GM04503 (cell line): ENCODE results near the gene CNOT11.
A peak's percentile ranks its signal among the peaks of the same experiment; 100 is the strongest.

Source experiments
- DNase-seq: peaks from one replicate; pipeline ENCODE4 v3.0.0-alpha.2; 2012; ENCODE audit warnings: low read depth

Gene CNOT11

GRCh38 chr2:101278925-101279324 lies 26.2 kb downstream of the CNOT11 start:
- no peak for DNase-seq

DNA sequence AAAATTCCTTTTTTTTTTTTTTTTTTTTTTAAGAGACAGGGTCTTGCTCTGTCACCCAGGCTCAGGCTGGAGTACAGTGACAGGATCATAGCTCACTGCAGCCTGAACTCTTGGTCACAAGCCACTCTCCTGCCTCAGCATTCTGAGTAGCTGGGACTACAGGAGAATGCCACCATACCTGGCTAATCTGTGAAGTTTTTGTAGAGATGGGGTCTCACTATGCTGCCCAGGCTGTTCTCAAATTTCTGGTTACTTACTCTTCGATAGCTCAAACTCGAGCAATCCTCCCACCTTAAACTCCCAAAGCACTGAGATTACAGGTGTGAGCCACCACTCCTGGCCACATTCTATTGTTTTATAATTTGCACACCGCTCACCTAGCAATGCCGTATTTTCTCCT lies 28.8 kb downstream of the CNOT11 start:
- DNase-seq = no peak

DNA sequence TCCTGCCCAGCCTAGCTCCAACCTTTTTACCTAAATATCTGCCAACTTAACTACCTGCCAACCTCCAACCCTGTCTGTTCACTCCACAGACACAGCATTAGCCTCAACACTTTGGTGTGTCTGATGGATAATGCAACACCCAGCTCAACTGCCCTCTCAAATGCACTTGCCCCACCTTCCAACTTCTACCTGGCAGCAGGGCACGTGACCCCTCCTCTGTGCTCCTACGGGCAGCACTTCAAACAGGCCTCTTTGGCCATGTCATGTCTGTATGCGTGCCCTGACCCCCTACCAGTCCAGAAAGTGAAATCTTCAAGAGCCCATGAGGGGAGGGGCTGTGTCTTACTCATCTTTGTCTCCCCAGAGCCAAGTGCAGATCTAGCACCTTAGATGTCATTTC lies 30.3 kb downstream of the CNOT11 start:
- no peak for DNase-seq

DNA sequence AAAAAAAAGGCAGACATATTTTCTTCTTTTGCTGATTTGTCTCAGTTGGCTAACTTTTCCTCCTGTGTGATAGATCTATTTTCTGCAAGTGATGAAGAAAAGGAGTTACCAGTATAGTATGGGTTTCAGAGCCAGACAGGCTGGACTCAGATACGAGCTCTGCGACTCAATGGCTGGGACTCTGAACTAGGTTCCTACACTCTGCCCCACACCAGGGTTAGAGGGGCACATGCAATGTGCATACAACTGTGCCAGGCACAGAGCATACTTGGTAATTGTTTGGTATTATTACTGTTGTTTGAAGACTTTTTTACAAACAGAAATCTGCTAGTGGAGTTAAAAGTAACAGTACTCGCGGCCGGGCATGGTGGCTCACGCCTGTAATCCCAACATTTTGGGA lies 34.0 kb downstream of the CNOT11 start:
- no peak for DNase-seq

- no peak for DNase-seq
These were observed 34.6 kb downstream of the CNOT11 start for GRCh38 chr2:101287303-101287702.

DNA sequence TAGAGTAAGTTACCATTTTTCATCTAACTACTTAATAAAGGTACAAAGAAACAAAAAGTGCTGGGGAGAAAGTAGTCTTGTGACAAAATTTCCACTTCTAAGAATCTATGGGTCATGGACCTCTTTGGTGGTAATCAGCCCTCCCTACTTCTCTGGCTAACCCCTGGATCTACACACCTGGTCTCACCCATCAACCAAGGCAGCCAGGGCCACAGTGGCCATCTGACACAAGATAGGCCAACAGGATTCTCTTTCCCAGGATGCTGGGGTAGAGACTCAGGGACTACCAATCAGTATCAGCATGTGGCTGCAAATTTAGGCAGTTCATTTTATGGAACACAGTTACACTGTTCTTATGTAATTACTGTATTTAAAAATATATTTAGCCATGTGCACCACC lies 38.0 kb downstream of the CNOT11 start:
- no peak for DNase-seq

DNA sequence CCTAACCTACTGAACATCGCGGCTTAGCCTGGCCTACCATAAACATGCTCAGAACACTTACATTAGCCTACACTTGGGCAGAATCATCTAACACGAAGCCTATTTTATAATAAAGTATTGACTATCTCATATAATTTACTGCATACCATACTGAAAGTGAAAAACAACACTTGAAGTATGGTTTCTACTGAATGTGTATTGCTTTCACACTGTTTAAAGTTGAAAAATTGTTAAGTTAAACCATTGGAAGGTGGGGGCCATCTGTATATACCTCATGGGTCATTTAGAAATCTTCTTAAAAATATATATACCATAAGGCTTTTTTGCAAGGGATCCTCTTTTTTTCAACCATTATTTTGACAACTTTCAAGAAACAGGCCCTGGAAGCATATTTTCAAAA lies 39.3 kb downstream of the CNOT11 start:
- DNase-seq = no peak

- DNase-seq = no peak
These were observed 40.9 kb downstream of the CNOT11 start for GRCh38 chr2:101293544-101293943.

DNA sequence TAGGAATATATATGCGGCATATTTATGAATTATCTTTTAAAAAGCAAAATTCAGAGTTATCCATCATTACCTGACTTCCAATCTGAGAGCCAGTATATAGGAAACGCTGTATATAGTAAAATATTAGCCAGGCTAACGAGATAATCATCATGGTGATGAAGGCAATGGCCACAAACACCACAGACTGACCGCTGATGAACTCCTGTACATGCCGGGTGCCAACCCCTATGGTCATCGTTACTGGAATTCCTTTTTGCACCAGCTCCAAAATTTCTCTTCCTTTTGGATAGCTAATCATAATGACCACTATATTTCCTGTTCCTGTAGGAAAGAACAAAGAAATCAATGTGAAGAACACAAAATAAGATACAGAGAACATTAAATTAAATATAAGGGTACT lies 42.2 kb downstream of the CNOT11 start:
- no peak for DNase-seq

- peak; percentile 28 for DNase-seq
These were observed 43.2 kb downstream of the CNOT11 start for GRCh38 chr2:101295895-101296294.

DNA sequence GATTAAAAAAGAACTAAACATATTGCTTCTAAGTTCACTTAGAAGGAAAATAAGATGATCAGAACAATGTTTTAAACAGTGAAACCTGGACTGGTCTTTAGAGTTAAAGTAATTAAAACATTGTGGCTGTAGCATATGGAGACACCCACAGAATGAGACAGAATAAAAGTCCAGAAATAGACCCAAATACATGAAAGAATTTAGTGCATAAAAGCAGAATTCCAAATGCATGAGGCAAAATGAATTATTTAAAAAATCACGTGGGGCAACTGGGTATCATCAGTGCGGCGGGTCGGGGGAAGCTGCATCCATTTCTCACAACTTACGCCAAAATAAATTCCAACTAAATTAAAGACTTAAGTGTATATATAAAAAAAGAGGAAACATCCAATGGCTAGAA lies 43.7 kb downstream of the CNOT11 start:
- no peak for DNase-seq

GRCh38 chr2:101297383-101297782 lies 44.7 kb downstream of the CNOT11 start:
- no peak for DNase-seq

- no peak for DNase-seq
These were observed 46.9 kb downstream of the CNOT11 start for GRCh38 chr2:101299604-101300003.

DNA sequence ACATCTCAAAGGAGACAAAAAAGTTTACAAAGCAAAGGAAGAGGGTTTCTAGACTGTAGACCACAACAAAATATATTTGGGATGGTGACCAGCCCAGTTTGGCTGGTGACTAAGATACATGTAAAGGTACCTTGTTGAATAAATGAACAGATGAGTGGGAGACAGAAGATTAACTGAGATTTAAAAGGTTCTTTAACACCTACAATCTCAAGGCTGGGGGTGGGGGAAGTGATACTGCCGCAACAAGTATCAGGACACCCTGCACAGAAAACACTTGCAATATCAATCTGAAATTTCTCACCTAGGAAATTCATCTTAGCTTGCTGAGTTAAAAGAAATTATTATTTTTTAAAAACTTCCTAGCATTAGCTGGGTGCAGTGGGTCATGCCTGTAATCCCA lies 47.5 kb downstream of the CNOT11 start:
- DNase-seq = no peak

GRCh38 chr2:101300836-101301235 lies 48.1 kb downstream of the CNOT11 start:
- DNase-seq = no peak

DNA sequence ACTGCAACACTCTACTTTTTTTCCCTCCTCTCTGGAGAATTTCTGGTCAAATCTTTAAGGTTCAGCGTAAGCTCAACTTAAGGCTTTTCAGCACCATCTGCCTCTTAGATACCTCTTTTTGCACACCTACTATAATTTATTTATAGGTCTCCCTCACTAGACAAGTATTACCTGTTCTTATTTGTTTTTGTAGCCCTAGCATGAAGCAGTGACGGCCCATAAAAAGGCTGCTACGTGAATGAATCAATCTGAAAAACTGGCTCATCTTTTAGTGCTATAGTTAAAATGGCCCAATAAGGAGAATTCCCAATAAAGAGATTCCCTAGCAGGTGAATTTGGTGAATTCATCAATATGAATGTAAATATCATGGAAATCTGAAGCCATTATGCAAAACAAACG lies 49.3 kb downstream of the CNOT11 start:
- no peak for DNase-seq

DNA sequence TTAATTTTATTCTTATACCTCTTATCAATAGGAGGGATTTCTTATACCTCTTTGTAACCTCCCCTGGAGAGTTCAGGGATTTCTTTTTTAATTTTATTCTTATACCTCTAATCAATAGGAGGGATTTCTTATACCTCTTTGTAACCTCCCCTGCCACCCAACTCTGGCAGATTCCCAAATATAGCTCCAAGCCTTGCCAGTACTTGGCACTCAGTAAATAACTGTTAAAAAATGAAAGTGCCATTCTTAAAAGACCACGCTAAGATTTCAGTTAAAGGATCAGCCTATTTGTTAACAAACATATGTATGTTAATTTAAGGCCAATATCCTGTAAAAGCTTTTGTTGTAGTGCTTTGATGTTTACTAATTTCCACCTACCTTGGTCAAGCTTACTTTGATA lies 51.0 kb downstream of the CNOT11 start:
- DNase-seq = no peak

GRCh38 chr2:101305035-101305434 lies 52.3 kb downstream of the CNOT11 start:
- DNase-seq = no peak

GRCh38 chr2:101305492-101306078 lies 52.9 kb downstream of the CNOT11 start:
- DNase-seq = no peak

- DNase-seq = no peak
These were observed 53.7 kb downstream of the CNOT11 start for GRCh38 chr2:101306410-101306809.

DNA sequence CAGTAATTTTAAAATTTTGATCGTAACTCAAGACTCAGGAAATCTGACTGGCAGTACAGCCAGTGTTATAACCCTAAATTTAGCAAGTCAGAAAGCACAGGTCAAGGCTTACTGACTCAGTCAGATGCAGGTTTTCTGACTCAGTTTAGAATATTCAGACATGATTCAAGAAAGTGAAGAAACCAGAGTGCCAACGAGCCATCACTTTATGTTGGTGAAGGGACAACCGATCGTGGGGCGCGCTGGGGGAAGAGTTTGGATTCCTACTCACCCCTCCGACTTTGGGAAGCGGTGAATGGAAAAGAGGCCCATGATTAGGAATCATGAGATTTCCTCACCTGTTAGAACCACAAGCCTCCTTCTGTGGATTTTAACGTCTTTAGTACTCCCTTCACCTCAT lies 54.8 kb downstream of the CNOT11 start:
- no peak for DNase-seq

GRCh38 chr2:101307950-101308431 lies 55.3 kb downstream of the CNOT11 start:
- DNase-seq = no peak

DNA sequence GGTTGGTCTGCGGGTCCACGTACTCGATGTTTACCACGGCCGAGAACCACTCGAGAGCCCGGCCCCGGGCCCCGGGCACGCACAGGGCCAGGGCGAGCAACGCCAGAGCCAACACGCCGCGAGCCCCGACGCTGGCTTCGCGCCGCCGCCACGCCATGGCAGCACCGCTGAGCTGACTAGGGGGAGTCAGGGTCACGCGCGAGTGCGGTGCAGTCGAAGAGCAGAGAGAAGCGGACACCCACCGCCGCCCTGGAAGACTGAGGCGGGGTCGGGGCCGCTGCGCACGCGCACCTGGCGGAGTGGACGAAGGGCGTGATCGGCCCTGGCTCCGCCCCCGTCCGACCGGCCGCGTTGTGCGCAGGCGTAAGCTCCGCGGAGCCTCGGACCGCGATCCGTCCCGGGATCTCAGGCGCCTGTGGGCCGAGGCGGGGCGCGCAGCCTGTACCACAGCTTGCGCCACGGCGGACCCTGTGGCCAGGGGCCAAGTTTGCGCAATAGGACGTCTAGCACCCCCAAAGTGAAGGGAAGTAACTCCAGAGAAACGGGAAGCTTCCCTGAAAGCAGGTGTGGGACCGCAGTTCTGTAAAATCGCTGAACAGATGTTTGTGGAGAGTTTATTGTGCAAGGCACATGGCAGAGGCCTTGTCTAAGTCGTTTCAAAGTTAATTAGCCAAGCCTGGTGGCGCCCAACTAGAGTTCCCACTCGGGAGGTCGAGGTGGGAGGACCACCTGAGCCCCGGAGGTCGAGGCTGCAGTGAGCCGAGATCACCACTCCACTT lies 55.9 kb downstream of the CNOT11 start, which contains the start of gene RNF149:
TSS of gene RNF149 (minus strand) at position 270 of the 779 bp plus-strand sequence. CDS start at position 157, 113 bp downstream.
- peak; percentile 47 for DNase-seq
